ENCODE measurements around the gene CAMTA1.

The CAMTA1 gene

GRCh38 chr1:7576946-7577657 is 791.8 kb downstream of the CAMTA1 start:
- no peak for DNase-seq (ENCODE audit: low read depth)

DNA sequence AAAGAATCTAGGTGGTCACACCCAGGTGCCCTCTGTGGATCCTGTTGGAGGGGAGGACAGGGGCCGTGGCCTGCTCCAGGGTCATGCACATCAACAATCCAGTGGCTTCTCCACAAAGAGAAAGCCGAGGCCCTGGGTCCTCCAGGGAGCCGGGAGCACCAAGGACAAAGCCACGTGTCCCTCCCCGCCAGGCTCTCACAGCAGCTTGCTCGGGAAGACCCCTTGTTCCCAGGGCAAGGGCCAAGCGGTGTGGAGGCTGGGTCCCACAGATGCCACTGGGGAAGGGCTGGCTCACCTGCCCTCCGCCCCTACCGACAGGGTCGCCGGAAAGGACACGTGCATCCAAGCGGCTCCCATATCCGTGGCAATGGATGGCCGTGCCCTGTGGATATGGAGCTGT is 793.0 kb downstream of the CAMTA1 start:
- DNase-seq (ENCODE audit: low read depth) = no peak

DNA sequence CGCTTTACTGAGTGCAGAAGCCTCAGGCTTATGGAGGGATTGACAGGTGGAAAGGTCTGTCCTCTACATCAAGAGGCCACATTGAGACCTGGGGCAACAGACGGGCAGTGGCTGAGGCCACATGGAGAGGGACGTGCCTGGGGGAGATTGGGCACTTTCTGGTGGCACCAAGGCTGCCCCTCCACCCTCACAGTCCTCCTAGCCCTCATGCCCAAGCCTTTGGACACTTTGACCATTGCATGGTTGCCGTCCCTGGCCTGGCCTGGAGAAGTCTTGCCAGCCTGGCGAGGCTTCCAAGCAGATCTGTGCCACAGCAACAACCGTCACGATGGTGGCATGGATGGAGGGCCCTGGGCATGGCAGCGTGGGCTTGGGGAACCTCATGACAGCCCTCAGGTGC is 793.8 kb downstream of the CAMTA1 start:
- DNase-seq (ENCODE audit: low read depth) = no peak

GRCh38 chr1:7579831-7580804 is 794.9 kb downstream of the CAMTA1 start:
- no peak for DNase-seq (ENCODE audit: low read depth)

DNA sequence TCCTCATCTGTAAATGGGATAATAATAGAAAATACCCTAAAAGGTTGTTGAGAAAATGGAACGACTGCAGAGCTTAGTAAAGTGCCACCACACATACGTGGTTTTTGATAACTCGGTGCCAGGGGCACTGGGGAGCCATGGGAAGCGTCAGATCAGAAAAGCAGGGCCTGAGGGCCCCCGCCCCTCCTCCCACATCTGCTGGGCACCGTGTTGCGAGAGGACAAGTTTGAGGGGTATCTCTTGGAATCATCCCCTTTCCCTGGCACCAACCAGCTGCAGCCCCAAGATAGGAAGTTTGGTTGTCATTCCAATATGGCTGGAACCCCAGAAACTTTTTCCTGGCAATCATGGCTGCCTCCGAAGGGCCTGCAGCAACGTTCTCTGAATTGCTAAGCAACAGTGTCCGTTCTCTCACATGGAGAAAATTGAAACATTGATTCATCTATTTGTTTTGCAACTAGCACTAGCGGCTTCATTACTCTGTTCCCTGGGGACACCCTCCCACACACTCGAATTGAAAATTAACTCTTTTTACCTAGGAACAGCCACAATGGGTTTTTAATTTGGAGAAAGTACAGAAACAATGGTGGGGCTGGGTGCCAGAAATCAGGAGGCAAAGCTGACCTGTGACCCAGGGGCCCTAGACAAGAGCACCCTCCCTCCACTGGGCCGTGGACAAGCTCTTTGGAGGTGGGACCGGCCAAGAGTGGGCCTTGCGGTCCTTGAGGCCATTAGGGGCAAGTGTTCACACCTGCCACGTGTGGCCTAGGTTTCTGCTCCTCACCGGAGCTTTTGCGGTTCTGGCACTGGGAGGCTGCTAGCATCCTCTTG is 795.9 kb downstream of the CAMTA1 start:
- DNase-seq (ENCODE audit: low read depth) = no peak

- DNase-seq (ENCODE audit: low read depth) = no peak
These were observed 796.7 kb downstream of the CAMTA1 start for GRCh38 chr1:7581754-7582459.

- DNase-seq (ENCODE audit: low read depth) = no peak
These were observed 797.3 kb downstream of the CAMTA1 start for GRCh38 chr1:7582460-7582972.

GRCh38 chr1:7583291-7584096 is 798.2 kb downstream of the CAMTA1 start:
- DNase-seq (ENCODE audit: low read depth) = no peak

- no peak for DNase-seq (ENCODE audit: low read depth)
These were observed 798.9 kb downstream of the CAMTA1 start for GRCh38 chr1:7584157-7584556.

DNA sequence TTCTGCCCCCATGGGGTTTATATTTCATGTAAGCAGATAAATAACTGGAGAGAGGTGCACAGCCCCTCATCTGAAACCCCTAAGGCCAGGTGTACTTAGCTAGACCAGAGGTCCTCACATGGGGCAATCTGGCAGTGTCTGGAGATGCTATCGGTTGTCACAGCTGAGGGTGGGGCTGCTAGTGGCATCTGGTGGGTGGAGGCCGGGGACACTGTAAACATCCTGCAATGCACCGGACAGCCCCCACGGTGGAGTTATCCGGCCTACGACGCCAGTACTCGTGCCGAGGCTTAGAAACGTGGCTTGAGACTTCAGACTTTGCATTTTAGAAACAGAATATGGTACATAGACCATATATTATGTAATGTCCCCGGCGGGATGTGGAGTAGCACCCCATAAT is 799.4 kb downstream of the CAMTA1 start:
- no peak for DNase-seq (ENCODE audit: low read depth)

DNA sequence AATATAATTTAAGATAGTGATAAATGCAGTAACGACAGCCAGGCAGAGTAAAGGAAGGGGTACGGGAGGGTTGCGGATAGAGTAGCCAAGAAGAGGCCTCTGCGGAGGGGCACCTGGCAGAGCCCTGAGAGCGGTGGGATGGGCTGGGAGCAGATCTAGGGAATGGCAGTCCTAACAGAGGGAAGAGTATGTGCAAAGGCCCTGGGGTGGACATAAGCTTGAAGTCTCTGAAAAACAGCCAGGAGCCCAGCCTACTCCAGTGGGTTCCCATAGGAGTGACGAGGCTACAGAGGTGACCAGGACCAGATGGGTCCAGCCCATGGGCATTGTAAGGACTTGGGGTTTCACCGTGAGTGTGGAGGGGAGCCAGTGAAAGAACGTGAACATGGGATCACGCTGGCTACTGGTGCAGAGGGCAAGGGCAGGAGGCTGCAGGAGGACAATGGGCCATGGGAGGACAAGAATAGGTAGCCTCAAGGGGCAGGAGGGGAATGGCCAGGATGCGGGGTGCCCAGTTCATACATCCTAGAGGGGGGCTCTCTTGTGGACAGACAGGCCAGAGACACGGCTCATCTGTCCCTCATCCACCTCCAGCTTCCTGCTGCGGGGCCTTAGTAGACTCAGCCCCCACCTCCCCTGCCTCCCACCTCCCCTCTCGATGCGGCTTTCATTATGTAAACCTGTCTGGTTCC is 800.1 kb downstream of the CAMTA1 start:
- DNase-seq (ENCODE audit: low read depth) = no peak

- DNase-seq (ENCODE audit: low read depth) = no peak
These were observed 801.0 kb downstream of the CAMTA1 start for GRCh38 chr1:7586031-7586941.

GRCh38 chr1:7587108-7587772 is 802.0 kb downstream of the CAMTA1 start:
- DNase-seq (ENCODE audit: low read depth) = no peak

GRCh38 chr1:7587773-7588456 is 802.7 kb downstream of the CAMTA1 start:
- no peak for DNase-seq (ENCODE audit: low read depth)

DNA sequence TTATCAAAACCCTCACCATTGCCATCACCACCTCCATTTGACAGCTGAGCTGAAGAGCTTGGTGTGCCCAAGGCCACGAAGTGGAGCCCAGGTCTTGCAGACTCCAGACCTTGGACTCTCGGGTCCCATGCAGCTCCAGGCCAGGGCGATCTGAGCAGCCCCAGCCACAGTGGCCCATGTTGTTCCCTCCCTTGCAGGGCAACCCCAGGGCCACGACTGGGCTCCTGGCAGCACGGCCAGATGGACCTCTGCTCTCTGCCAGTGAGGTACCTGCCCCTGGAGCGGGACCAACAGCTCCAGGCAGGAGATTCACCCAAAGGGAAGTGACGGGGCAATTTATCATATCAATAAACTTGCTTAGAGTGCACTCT is 803.2 kb downstream of the CAMTA1 start:
- no peak for DNase-seq (ENCODE audit: low read depth)

- DNase-seq (ENCODE audit: low read depth) = no peak
These were observed 804.0 kb downstream of the CAMTA1 start for GRCh38 chr1:7589080-7589735.

GRCh38 chr1:7589774-7590425 is 804.6 kb downstream of the CAMTA1 start:
- DNase-seq (ENCODE audit: low read depth) = no peak
